Astrocyte of the spinal cord (primary cell): ENCODE data around the gene MACROD2.

ENCODE experiments used
- DNase-seq: peaks from one replicate; pipeline ENCODE4 v3.0.0; 2011; ENCODE audit warnings: low read depth, low spot score
- H3K4me3 ChIP-seq: 2 replicates; pipeline ENCODE4 v1.5.1; 2011; ENCODE audit warnings: low read depth, mild to moderate bottlenecking, low read length, moderate library complexity
- in situ Hi-C: cut with HindIII; loops from 2 replicates; pipeline ENCODE4 v1.10.0; 2017; ENCODE audit warnings: low sequenced_read_pairs
- TF ChIP-seq, protein P1 (sequence below): IDR thresholded peaks from 2 replicates; pipeline ENCODE4 v1.5.1; 2012; ENCODE audit warnings: low read depth, mild to moderate bottlenecking, low read length, inconsistent platforms

Gene MACROD2

DNA sequence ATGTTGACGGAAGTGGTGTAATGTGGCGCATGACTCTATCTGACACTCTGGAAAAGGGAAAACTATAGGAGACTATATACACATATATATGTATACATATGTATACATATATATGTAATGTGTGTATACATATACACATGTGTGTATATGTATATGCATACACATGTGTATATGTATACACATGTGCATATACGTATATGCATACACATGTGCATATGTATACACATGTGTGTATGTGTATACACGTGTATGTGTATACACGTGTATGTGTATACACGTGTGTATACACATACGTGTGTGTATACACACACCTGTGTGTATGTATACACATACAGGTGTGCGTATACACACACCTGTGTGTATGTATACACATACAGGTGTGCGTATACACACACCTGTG lies 1025.5 kb downstream of the MACROD2 start:
- no peak overlapping the region for H3K4me3 ChIP-seq
- in situ Hi-C loops = no loop called here
- no peak for DNase-seq
- TF ChIP-seq, protein P1, sequence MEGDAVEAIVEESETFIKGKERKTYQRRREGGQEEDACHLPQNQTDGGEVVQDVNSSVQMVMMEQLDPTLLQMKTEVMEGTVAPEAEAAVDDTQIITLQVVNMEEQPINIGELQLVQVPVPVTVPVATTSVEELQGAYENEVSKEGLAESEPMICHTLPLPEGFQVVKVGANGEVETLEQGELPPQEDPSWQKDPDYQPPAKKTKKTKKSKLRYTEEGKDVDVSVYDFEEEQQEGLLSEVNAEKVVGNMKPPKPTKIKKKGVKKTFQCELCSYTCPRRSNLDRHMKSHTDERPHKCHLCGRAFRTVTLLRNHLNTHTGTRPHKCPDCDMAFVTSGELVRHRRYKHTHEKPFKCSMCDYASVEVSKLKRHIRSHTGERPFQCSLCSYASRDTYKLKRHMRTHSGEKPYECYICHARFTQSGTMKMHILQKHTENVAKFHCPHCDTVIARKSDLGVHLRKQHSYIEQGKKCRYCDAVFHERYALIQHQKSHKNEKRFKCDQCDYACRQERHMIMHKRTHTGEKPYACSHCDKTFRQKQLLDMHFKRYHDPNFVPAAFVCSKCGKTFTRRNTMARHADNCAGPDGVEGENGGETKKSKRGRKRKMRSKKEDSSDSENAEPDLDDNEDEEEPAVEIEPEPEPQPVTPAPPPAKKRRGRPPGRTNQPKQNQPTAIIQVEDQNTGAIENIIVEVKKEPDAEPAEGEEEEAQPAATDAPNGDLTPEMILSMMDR = no peak

DNA sequence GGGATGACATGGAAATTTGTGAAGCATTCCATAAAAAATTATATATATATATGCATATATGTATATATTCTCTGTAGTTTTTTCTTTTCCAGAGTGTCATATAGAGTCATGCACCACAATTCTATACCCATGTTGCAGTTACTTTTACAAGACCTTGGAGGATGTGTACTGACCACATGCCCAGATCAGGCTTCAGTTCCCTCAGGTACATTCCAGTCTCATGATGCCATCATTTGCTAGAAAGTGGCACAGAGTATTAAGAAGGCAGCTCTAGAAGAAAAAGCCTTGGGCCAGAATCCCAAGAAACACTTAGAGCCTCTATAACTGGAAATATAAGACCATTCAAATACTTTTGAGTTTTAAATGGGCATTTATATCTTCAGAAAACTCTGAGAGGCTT lies 1027.6 kb downstream of the MACROD2 start:
- TF ChIP-seq, protein P1 = no peak
- in situ Hi-C loops = no loop called here
- no peak for DNase-seq

DNA sequence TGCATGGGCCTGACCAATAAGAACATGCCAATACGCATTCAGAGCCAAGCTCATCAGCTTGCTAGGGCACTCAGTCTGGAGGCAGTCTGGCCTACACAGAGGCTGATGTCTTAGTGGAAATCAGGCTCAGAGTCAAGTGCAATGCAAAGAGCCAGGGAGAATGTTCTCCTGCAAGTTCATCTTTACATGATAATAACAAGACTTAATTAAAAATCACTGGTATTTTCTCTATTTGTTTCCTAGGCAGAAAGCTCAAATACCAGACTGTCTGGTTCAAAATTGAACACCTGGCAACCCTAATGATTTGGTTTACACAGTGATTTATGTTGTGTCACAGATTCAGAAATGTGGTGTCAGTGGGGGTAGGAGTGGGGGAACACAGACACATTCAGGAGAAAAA lies 1031.4 kb downstream of the MACROD2 start:
- H3K4me3 ChIP-seq = no peak overlapping the region
- TF ChIP-seq, protein P1 = no peak
- in situ Hi-C loops = no loop called here
- no peak for DNase-seq

More for the DNA sequence above, 1027.6 kb downstream of the MACROD2 start:
- no peak overlapping the region for H3K4me3 ChIP-seq

DNA sequence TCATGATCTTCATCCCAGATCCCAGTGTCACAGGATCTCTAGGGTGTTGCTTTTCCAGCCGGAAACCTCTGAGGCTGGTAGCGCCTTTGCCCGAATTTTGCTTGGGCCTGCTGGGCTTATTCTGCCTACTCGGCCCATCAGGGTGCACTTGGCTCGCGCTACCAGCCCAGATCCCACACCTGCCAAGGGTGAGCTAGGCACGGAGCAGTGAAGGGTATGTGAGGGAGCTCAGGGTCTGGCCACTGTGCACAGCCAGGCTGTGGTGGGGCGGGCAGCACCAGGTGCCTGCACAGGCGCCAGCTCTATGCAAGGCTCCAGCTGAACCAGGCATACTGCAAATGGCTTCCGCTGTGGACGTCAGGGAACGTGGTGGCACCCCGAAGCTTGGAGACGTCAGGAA lies 1035.5 kb downstream of the MACROD2 start:
- TF ChIP-seq, protein P1 = no peak
- in situ Hi-C loops = no loop called here

DNA sequence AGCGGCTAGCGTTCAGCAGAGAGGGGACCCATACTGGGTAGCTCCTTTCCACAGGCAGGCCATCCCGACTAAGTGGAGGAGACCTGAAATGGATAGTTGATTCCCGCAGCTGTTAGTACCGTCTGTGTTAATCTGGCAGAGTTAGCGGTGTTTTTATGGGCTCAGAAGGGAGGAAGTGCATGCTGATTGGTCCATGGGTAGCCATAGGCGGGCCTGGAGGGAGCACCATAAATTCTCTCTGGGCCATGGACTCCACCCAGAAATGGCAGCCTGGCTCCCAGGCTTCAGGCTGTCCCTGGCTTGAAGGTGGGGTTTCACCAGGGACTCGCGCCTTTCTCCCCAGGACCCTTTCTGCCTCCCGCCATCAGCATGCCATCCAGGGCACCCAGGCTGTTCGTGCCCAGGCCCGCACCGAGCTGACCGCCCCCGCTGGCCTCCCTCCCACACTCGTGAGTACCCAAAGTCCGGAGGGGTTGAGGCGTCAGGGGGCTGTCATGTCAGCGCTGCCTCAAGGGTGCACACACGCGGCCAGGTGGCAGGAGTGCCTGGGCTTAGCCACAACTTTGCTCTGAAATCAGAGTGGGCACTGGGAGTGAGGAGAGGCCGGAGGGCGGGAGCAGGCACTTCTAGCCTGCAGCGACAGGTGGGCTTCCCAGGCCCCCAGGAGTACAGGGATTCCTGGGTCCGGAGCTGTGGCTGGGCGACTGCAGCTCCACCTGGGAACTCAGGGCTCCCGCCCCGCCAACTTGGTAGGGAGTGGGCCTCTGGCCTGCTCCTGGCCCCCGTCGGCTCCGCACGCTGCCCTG lies 1036.4 kb downstream of the MACROD2 start:
- DNase-seq = no peak
- in situ Hi-C loops = no loop called here
- TF ChIP-seq, protein P1 = no peak
- no peak overlapping the region for H3K4me3 ChIP-seq

More for the DNA sequence above, 1035.5 kb downstream of the MACROD2 start:
- H3K4me3 ChIP-seq = no peak overlapping the region
- no peak for DNase-seq

DNA sequence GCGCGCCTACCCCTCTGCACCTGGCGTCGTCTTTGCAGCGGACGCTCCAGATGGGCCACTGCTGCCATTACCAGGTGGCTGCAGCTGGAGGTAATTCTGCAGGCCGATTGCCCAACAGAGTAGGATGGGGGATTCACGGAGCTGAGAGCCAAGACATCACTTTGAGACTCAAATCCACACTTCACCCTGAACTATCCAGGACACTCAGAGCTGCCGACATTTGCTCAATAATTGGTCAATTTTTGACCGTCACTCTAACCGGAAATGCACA lies 1037.0 kb downstream of the MACROD2 start:
- TF ChIP-seq, protein P1 = no peak
- no peak overlapping the region for H3K4me3 ChIP-seq
- DNase-seq = no peak
- in situ Hi-C loops = no loop called here

DNA sequence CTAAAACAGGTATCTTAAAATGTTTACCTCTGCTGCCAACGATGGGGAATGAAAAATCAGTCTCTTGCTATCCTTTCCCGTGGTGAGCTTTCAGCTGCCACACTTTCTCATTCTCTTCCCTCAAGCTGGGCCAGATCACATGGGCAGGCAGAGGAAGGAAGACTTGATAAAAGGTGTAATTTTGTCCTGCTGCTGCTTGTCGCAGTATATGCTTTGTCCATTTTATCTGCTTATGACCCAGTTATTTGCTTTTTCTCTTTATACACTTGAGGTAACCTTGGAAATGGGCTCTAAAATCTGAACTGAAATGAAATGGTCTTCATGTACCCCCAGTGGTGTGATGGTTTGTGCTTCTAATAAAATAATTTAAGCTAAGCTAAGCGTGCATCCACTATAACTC lies 1038.0 kb downstream of the MACROD2 start:
- H3K4me3 ChIP-seq = no peak overlapping the region
- TF ChIP-seq, protein P1 = no peak
- no peak for DNase-seq
- in situ Hi-C loops = no loop called here
